Measurements from ENCODE around the gene PGBD2. TPM values are rescaled to one million over a fixed set of nuclear protein-coding genes. Genes with fewer than 3 reads are reported as not detected.

PGBD2 gene
- polyA plus RNA-seq, 2 of the 4 experiments (the other 2 are of a cell fraction): 5.6 to 7.1 TPM

DNA sequence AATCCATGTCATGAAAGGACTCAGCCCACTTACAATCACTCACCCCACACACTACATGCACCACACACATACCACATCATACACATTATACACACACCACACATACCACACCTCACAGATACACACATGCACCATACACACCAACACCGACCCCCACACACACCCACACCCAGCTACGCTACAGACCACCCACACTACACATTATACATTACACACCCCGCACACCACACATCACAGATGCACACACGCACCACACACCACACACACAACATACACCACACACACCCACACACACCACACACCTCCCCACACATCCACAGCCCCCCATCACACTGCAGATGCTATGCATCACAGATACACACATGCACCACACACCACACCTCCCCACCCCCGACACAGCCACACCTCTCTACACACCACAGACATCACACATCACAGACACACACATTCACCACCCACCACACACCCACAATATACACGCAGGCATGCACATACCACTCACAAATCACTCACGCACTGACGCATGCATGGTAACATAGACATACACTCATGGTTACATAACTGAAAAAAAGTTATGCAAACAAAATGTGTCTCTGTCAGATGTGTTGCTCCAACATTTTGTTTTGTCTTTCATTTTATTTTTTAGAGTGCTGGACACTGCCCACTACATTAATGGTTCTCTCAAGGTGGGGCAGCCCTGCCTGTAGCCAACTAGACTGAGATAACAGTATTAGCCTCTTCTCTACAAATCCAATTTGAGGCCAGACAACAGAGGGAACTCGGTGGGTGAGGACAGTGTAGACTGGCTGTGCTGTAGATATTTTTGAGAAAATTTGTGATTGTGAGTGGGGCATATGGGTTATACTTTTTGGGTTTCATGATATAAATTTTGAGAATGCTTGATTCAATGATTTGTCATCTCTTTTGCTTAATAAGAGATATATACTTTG, 15.2 kb upstream of the PGBD2 start:
- ChIA-PET CTCF (no interaction called here), POLR2A (interaction anchor here (1.2 kb wide), 1 partner anchor 18 kb away, joined by 3 read pairs; no protein-coding TSS in a partner anchor)
- TF ChIP-seq CEBPB (IDR thresholded peaks at IDR 0.05) (no peak), TP53 (CRISPR knock-in tag; IDR thresholded peaks at IDR 0.05) (no peak), ATOH8 (CRISPR knock-in tag; IDR thresholded peaks at IDR 0.05; ENCODE audit: low read depth) (no peak)
- TF ChIP-seq, protein P1, sequence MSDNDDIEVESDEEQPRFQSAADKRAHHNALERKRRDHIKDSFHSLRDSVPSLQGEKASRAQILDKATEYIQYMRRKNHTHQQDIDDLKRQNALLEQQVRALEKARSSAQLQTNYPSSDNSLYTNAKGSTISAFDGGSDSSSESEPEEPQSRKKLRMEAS (IDR thresholded peaks at IDR 0.05): no peak
- WGBS (ENCODE audit: missing lambda C conversion rate): 44% methylated on average over 8 of the region's 9 CpGs
- H3K9me3 ChIP-seq: no peaks in the 10 kb centered on the region
- FAIRE-seq: no peak
- H3K4me1 ChIP-seq: no peaks in the 10 kb centered on the region
- no peak overlapping the region for H3K4me2 ChIP-seq
- no peak overlapping the region for H3K4me3 ChIP-seq
- no peak for DNase-seq (ENCODE audit: low read depth in 1 of 2, low spot score in 1 of 2)
- H3K27ac ChIP-seq: no peak overlapping the region
- peak in 1 of 2 experiments; percentile 19; a peak in 1 of 6 replicates for ATAC-seq

DNA sequence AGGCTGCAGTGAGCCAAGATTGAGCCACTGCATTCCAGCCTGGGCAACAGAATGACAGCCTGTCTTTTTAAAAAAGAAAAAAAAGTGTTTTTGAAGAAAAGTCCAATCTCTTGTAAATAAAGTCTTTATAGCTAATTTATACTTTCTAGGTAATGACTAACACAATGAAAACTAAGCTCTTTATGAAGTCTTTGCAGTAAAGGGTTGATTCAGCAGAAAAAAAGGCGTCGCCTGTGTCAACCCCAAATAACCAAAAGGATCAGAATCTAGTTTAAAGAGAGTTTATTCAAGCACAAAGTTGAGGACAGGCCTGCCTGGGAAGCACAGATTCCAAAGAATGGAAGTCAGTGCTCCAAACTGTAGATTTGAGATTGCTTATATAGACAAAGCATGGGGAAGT, 14.3 kb upstream of the PGBD2 start:
- Histone ChIP-seq H3K9me3 (no peaks in the 10 kb centered on the region), H3K4me2 (no peak overlapping the region), H3K27ac (no peak overlapping the region), H3K4me3 (no peak overlapping the region), H3K4me1 (no peaks in the 10 kb centered on the region)
- FAIRE-seq (no peak), DNase-seq (ENCODE audit: low read depth in 1 of 2, low spot score in 1 of 2) (no peak), ATAC-seq (no peak)
- no peak for TF ChIP-seq TP53 (CRISPR knock-in tag; IDR thresholded peaks at IDR 0.05)
- no peak for TF ChIP-seq ESRRA (IDR thresholded peaks at IDR 0.05; ENCODE audit: borderline replicate concordance, low read length)
- CTCF ChIA-PET: no interaction called here
- POLR2A ChIA-PET: no interaction called here
- 61% methylated on average over 2 of the region's 2 CpGs for WGBS (ENCODE audit: missing lambda C conversion rate)

GRCh38 chr1:248892590-248892989, 13.4 kb upstream of the PGBD2 start:
- Histone ChIP-seq H3K9me3 (no peaks in the 10 kb centered on the region), H3K4me2 (no peak overlapping the region), H3K4me1 (no peaks in the 10 kb centered on the region), H3K27ac (no peak overlapping the region), H3K4me3 (no peak overlapping the region)
- POLR2A ChIA-PET: interaction anchor here (0.9 kb wide), 1 partner anchor 13 kb away, joined by 4 read pairs; the partner anchor contains the start of gene PGBD2
- ATAC-seq (peak in 1 of 2 experiments; percentile 37; a peak in 1 of 6 replicates), DNase-seq (ENCODE audit: low read depth in 1 of 2, low spot score in 1 of 2) (no peak), FAIRE-seq (no peak)
- WGBS (ENCODE audit: missing lambda C conversion rate): 22% methylated on average over 1 of the region's 1 CpG
- CTCF ChIA-PET: no interaction called here
- TF ChIP-seq CBX8 (IDR thresholded peaks at IDR 0.05): no peak
- no peak for TF ChIP-seq EHF (CRISPR knock-in tag; IDR thresholded peaks at IDR 0.05)
- no peak for TF ChIP-seq SMC3 (IDR thresholded peaks at IDR 0.05)
- TF ChIP-seq NFE2L2 (conservative IDR thresholded peaks at IDR 0.05; ENCODE audit: low read length): no peak
- TF ChIP-seq RARB (CRISPR knock-in tag; IDR thresholded peaks at IDR 0.05): no peak
- TF ChIP-seq, protein P2, sequence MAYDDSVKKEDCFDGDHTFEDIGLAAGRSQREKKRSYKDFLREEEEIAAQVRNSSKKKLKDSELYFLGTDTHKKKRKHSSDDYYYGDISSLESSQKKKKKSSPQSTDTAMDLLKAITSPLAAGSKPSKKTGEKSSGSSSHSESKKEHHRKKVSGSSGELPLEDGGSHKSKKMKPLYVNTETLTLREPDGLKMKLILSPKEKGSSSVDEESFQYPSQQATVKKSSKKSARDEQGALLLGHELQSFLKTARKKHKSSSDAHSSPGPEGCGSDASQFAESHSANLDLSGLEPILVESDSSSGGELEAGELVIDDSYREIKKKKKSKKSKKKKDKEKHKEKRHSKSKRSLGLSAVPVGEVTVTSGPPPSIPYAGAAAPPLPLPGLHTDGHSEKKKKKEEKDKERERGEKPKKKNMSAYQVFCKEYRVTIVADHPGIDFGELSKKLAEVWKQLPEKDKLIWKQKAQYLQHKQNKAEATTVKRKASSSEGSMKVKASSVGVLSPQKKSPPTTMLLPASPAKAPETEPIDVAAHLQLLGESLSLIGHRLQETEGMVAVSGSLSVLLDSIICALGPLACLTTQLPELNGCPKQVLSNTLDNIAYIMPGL (CRISPR knock-in tag; IDR thresholded peaks at IDR 0.05; ENCODE audit: borderline replicate concordance): no peak
- TF ChIP-seq PBX3 (IDR thresholded peaks at IDR 0.05): no peak
- no peak for TF ChIP-seq CHD4 (IDR thresholded peaks at IDR 0.05; ENCODE audit: borderline replicate concordance)
- TF ChIP-seq PHF8 (IDR thresholded peaks at IDR 0.05; ENCODE audit: borderline replicate concordance, low read depth): no peak
- no peak for TF ChIP-seq NR3C1 (IDR thresholded peaks at IDR 0.05)
- no peak for TF ChIP-seq EHMT2 (IDR thresholded peaks at IDR 0.05; ENCODE audit: low read depth)
- no peak for TF ChIP-seq JUNB (IDR thresholded peaks at IDR 0.05)
- TF ChIP-seq, protein P3, sequence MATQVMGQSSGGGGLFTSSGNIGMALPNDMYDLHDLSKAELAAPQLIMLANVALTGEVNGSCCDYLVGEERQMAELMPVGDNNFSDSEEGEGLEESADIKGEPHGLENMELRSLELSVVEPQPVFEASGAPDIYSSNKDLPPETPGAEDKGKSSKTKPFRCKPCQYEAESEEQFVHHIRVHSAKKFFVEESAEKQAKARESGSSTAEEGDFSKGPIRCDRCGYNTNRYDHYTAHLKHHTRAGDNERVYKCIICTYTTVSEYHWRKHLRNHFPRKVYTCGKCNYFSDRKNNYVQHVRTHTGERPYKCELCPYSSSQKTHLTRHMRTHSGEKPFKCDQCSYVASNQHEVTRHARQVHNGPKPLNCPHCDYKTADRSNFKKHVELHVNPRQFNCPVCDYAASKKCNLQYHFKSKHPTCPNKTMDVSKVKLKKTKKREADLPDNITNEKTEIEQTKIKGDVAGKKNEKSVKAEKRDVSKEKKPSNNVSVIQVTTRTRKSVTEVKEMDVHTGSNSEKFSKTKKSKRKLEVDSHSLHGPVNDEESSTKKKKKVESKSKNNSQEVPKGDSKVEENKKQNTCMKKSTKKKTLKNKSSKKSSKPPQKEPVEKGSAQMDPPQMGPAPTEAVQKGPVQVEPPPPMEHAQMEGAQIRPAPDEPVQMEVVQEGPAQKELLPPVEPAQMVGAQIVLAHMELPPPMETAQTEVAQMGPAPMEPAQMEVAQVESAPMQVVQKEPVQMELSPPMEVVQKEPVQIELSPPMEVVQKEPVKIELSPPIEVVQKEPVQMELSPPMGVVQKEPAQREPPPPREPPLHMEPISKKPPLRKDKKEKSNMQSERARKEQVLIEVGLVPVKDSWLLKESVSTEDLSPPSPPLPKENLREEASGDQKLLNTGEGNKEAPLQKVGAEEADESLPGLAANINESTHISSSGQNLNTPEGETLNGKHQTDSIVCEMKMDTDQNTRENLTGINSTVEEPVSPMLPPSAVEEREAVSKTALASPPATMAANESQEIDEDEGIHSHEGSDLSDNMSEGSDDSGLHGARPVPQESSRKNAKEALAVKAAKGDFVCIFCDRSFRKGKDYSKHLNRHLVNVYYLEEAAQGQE (IDR thresholded peaks at IDR 0.05): no peak
- TF ChIP-seq, protein P4, sequence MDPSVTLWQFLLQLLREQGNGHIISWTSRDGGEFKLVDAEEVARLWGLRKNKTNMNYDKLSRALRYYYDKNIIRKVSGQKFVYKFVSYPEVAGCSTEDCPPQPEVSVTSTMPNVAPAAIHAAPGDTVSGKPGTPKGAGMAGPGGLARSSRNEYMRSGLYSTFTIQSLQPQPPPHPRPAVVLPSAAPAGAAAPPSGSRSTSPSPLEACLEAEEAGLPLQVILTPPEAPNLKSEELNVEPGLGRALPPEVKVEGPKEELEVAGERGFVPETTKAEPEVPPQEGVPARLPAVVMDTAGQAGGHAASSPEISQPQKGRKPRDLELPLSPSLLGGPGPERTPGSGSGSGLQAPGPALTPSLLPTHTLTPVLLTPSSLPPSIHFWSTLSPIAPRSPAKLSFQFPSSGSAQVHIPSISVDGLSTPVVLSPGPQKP (IDR thresholded peaks at IDR 0.05; ENCODE audit: low read depth, low read length): no peak
- TF ChIP-seq SREBF2 (IDR thresholded peaks at IDR 0.05): no peak
- TF ChIP-seq MAFK (IDR thresholded peaks at IDR 0.05; ENCODE audit: partially characterized antibody): no peak
- TF ChIP-seq USF2 (IDR thresholded peaks at IDR 0.05): no peak
- TF ChIP-seq MAZ (IDR thresholded peaks at IDR 0.05; ENCODE audit: borderline replicate concordance, low read depth, low read length): no peak

All from A549 (cell line).